DOHH2 (cell line): Measurements from ENCODE around the gene DNAH1.

Experiments used
- EZH2phosphoT487 ChIP-seq: fragments of 200-600 bp; sonication (generic); IDR thresholded peaks from 2 replicates; pipeline ENCODE4 v1.6.1; 2017; ENCODE audit warnings: borderline replicate concordance, mild to moderate bottlenecking, antibody characterized with exemption, low read length, moderate library complexity, mixed read lengths
- TF ChIP-seq, protein P1 (sequence below): fragments of 200-600 bp; sonication (generic); IDR thresholded peaks from one replicate; pipeline ENCODE4 v1.5.1; 2014; ENCODE audit warnings: antibody characterized with exemption, mild to moderate bottlenecking, low read depth, low read length; ENCODE audit not compliant: poor library complexity, severe bottlenecking

DNA sequence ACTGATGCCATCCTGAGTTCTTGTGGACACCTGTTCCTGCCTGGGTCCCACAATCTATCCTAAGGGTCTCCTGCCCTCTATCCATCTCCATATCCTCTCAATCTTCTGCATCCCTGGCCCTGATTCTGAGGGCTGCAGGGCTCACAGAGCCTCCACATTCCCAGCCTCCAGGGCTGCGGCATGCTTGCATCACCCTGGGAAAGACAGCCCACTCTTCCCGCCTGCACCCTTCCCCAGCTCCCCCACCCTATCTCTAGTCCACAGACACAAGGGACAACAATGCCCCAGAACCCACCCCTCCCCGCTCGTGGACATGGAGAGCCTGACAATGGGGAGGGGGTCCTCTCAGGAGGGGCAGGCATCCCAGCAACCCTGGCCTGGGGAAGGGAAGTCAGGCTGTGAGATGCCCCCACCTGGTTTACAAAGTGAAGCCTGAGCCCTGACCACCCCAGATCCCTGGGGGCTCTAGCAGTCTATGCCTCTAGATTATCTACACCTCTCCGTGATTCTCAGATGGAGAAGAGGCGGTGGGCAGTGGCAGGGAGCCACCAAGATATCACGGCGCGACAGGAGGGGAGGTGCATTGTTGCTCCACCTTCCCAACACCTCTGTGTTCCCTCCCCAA is 118.5 kb downstream of the DNAH1 start:
- TF ChIP-seq, protein P1, sequence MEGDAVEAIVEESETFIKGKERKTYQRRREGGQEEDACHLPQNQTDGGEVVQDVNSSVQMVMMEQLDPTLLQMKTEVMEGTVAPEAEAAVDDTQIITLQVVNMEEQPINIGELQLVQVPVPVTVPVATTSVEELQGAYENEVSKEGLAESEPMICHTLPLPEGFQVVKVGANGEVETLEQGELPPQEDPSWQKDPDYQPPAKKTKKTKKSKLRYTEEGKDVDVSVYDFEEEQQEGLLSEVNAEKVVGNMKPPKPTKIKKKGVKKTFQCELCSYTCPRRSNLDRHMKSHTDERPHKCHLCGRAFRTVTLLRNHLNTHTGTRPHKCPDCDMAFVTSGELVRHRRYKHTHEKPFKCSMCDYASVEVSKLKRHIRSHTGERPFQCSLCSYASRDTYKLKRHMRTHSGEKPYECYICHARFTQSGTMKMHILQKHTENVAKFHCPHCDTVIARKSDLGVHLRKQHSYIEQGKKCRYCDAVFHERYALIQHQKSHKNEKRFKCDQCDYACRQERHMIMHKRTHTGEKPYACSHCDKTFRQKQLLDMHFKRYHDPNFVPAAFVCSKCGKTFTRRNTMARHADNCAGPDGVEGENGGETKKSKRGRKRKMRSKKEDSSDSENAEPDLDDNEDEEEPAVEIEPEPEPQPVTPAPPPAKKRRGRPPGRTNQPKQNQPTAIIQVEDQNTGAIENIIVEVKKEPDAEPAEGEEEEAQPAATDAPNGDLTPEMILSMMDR, result no peak
- TF ChIP-seq EZH2phosphoT487, result no peak
